WTC11 (cell line): ENCODE results near the gene UQCC2.

Experiments
- CTCF ChIP-seq: fragments of 200-600 bp; IDR thresholded peaks from 2 replicates; pipeline ENCODE4 v1.8.0; 2022; ENCODE audit warnings: antibody characterized with exemption
- ETV6 ChIP-seq: sonication (generic); formaldehyde crosslinking; IDR thresholded peaks from 2 replicates; pipeline ENCODE4 v1.8.1; 2022; ENCODE audit warnings: mild to moderate bottlenecking, missing genetic modification reagents
- MAX ChIP-seq: sonication (generic); formaldehyde crosslinking; IDR thresholded peaks from 2 replicates; pipeline ENCODE4 v1.8.0; 2022; ENCODE audit warnings: mild to moderate bottlenecking, missing genetic modification reagents
- ZNF281 ChIP-seq: sonication (generic); formaldehyde crosslinking; IDR thresholded peaks from 2 replicates; pipeline ENCODE4 v1.8.0; 2023; ENCODE audit warnings: mild to moderate bottlenecking, missing genetic modification reagents

GRCh38 chr6:33709605-33710295 is 1.8 kb downstream of the UQCC2 start:
- no peak for TF ChIP-seq CTCF
- TF ChIP-seq ETV6, result no peak
- TF ChIP-seq MAX, result no peak
- no peak for TF ChIP-seq ZNF281
